HG03064 (cell line): ENCODE measurements around the gene CHCHD6.

Source experiments
- ATAC-seq: cut with Tn5 transposase; IDR thresholded peaks from one replicate; pipeline ENCODE4 v1.9.1; 2021; ENCODE audit warnings: low read depth; ENCODE audit not compliant: unreplicated experiment

The CHCHD6 gene

GRCh38 chr3:126699011-126699410, 5.0 kb upstream of the CHCHD6 start:
- no peak for ATAC-seq

DNA sequence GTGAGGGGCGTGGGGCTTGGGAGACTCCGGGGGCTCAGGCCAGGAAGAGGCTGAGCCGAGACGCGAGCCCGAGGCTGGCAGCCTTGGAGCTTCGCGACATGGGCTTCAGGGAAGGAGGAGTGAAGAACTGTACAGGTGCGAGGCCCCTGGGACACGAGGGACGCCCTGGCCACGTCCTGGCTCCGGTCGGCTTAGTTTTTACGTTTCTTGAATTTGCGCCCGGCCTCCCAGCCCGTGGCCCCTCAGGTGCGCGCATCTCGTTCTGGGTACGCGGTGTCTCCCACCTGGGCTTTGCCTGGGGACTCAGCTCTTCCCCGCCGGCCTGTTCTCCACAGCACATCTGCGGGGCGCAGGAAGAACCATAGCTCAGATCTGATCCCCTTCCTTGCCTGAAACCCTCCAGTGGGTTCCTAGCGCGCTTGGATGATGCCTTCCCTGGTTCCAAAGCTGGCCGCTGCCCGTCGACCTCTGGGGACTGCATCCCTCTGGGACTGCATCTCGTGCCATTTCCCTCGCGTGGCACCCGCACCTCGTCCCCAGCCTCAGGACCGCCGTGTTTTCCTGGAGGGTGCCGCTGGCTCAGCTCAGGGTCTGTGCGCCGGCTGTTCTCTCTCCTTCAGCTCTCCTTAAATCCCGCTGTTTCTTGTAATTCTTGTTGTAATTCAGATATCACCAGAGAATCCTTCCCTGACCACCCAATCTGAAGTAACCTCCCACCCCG, 614 bp downstream of the CHCHD6 start:
- ATAC-seq, result no peak

DNA sequence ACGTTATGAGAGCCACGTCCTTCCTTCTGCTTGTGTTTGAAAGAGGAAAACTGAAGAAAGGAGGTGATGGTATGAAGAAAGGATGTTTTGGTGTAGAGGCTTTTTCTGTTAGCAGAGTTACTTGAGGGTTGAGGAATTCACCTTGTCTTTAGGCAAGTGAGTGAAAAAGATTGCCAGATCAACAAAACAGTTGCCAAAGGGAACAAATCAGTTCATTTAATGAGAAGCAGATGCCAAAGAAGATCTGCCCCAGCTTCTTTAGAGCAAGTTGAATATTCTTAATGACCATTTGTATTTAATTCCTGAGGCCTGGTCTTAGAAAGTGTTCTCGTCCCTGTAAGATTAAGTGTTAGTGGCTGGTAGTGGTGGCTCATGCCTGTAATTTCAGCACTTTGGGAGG, 2.6 kb downstream of the CHCHD6 start:
- ATAC-seq, result no peak

DNA sequence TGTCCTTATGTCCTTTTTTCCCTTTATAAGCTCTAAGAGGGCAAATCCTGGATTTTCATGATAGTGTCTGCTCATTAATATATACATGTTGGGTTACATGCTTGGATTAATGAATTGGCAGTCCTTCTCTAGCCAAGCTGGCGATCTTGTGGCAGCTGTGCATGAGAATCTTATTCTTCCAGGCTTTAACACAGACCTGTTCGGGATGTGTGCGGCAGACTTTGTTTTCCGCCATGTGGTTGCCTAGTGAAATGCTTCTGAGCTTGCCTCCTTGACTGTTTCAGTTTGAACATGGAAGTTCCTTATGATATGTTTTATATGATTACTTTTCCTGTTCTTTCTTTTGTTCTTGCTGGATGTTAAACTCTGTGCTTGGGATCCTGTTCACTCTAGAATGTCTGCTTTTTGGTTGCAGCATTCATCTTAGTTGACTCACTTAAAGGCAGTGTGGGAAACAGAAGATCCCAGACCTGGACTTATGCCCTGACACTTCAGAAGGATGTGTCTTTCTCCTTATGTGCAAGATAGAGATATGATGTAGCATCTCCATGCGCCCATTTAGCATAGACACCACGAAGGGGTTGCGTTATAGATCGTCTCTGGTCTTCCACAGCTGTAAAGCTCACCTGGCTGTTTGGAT, 7.2 kb downstream of the CHCHD6 start:
- no peak for ATAC-seq

DNA sequence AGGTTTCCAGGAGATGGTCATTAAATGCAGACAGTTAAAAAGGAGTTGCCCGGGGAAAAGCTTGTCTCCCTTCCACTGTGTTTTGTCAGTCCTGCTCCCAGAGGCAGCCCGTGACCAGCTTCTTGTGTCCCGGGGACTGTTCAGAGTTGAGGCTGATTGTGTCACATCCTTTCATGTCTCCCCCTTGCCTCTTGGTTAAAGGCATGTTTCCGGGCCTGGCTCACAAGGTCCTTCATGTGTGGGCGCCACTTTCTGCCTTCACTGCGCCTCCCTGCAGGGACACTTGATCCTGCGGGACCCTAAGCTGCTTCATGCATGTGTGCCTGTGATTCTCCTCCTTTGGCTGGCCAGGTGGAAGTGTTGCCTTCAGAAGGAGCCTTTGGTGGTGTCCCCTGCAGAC, 9.2 kb downstream of the CHCHD6 start:
- ATAC-seq, result no peak

DNA sequence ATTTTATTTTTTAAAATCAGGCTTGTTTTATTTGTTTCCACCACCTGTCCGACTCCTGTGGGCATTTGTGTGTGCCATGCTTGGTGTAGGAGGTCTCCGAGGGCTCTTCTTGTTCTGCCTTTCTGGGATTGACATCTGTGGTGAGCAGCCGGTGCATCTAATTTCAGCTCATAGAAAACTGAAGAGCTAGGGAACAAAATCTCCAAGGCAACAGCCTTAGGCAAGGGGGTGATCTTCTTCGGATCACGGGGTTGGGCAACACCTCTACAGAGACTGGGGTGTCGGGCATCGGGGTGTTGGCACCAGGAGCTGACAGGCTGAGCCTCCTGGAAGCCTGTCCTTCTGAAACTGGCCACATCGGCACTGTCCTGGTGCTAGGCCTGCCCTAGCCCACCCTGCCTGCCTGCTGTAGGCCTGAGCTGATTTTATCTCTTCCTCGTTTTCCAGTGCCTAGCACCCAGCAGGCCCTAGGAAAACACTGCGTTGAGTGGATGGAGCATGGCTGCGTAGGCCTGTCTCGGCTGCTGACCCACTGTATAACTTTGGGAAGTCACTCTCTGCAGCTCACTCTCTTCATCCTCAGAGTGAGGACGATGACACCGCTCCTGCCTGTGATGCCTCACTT, 10.3 kb downstream of the CHCHD6 start:
- ATAC-seq, result no peak

GRCh38 chr3:126714921-126715320, 10.9 kb downstream of the CHCHD6 start:
- no peak for ATAC-seq

DNA sequence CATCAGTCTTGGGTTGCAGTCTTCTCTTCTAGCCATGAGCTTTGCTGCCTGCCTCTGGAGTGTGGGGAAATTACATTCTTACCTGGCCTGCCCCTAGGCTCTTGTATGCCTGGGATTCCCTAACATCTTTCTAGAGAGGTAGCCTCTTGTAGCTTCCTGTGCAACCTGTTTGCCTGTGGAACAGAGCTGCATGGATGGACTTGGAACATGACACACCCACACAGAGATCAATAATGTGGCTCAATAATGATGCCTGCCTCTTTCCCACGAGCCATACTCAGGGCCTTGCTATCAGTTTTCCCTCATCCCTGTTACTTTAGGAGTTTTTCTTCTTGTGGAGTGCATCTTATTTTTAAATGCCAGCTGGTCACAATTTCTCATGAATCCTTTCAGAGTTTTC, 11.4 kb downstream of the CHCHD6 start:
- ATAC-seq, result no peak

GRCh38 chr3:126716057-126716456, 12.0 kb downstream of the CHCHD6 start:
- no peak for ATAC-seq

GRCh38 chr3:126718561-126719445, 14.8 kb downstream of the CHCHD6 start:
- ATAC-seq, result no peak

DNA sequence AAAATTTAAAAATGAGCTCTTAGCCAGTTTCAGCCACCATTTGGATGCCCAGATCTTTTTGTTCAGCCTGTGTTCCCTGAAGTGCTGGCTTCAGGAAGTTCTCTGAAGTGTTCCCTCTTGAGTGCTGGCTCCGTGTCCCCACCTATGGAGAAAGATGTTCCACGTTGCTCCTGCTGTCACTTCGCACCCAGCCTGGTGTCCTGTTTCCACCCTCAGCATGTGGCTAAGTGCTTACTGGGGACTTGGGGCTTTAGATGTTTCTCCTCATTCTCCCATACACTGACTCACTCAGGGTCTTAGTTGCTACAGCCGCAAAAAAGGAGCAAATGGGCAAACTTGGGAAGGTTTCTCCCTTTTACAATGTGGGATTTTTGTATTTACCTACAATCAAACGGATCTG, 16.6 kb downstream of the CHCHD6 start:
- ATAC-seq, result no peak

DNA sequence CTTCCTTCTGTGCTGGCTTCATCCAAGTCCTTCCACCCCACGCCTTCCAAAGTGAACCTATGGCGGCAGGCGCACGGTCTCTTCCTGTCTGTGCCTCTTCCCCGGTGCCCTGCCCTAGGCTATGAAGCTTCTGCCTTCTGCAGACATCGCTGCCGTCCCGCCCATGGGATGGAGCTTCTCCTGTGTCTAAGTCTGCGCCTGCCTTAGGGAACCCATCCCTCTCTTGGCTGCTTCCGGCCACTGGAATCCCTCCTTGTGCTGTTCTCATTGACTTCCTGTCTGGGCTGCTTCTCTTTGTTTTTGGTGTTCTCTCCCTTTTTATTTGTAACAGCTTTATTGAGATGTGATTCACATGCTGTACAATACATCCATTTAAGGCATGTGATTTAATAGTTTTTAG, 17.2 kb downstream of the CHCHD6 start:
- no peak for ATAC-seq

DNA sequence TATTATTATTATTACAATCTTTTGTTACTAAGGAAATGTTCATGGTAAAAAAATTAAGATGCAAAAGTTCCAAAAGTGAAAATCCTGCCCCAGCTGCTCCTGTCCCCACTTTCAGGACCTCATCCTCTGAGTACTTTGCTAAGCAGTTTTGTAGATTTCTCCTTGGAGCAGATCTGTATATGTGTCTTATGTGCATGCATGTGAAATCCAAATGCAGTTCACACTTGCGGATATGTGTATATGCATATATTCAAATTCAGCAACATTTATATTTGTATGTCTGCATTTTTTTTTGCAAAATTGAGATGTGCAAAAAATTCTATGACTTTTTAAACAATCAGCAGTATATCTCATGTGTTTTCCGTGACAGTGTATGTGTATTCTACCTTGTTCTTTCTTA, 19.2 kb downstream of the CHCHD6 start:
- ATAC-seq, result no peak

DNA sequence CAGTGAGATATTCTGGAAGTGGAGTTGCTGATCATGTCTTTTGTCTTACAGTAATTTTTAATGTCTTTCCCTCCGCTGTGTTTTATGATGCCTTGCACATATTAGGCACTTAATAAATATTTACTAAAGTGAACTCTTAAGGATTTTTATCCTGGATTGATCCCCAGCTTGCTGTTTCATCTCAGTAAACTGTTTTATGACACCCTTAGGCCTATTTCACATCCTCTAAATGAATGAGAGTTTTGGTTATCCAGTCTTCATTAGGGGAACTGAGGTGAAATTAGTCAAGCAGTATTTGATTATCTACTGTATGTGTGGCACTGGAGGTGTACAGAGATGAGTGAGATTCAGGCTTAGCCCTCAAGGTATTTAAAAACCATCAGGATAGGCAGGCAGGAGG, 19.8 kb downstream of the CHCHD6 start:
- ATAC-seq, result no peak

GRCh38 chr3:126728680-126729079, 24.6 kb downstream of the CHCHD6 start:
- no peak for ATAC-seq

DNA sequence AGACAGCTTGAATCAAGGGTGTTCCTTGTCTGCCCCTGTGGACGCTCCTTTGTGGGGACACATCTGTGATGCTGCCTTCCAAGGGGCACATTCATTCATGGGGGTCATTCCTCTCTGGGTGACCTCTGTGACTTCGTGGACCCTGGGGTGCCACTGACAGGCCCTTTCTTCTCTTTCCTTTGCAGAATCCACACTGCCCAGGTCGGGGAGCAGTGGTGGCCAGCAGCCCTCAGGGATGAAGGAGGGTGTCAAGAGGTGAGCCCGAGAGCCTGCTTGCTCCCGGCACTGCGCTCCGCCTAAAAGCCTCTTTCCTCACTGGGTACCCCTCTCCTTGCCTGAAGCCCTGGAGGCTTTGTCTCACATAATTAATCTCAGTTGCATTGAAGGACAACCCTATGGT, 26.3 kb downstream of the CHCHD6 start:
- ATAC-seq, result no peak

DNA sequence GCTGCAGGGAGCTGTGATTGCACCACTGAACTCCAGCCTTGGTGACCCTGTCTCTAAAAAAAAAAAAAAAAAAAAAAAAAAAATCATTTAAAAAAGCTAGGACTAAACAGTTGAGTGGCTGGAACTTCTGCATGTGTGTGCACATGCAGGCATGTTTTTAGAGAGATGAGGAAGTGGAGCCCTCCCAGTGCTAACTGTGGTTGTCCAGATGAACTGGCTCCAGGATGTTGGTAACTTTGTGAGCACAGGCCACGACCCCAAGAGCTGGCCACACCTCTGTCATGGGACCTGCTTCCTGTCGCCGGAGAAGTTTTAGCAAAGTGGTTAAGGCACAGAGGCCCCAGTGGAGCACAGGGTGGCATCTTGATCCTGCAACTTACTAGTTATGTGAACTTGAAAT, 27.0 kb downstream of the CHCHD6 start:
- no peak for ATAC-seq

- ATAC-seq, result no peak
Observed at GRCh38 chr3:126732281-126733060, 28.4 kb downstream of the CHCHD6 start.

- ATAC-seq, result no peak
Observed at GRCh38 chr3:126733061-126733430, 29.0 kb downstream of the CHCHD6 start.

- no peak for ATAC-seq
Observed at GRCh38 chr3:126734106-126734723, 30.2 kb downstream of the CHCHD6 start.
